Glutamatergic neuron (in vitro differentiated cells): ENCODE results near the gene KRT8. TPM values are rescaled to one million over a fixed set of nuclear protein-coding genes. Genes with fewer than 3 reads are reported as not detected.

Source experiments
- DNase-seq: peaks from one replicate; pipeline ENCODE4 v3.0.0; 2022
- H3K27ac Mint-ChIP-seq: one replicate; pipeline ENCODE4 v1.8.0; 2020; ENCODE audit warnings: mild to moderate bottlenecking, mixed read lengths, inconsistent platforms; ENCODE audit not compliant: unreplicated experiment
- H3K27me3 Mint-ChIP-seq: one replicate; pipeline ENCODE4 v1.8.0; 2020; ENCODE audit warnings: mild to moderate bottlenecking, moderate library complexity, mixed read lengths, inconsistent platforms; ENCODE audit not compliant: unreplicated experiment
- H3K36me3 Mint-ChIP-seq: one replicate; pipeline ENCODE4 v1.8.0; 2020; ENCODE audit warnings: mild to moderate bottlenecking, mixed read lengths, inconsistent platforms; ENCODE audit not compliant: unreplicated experiment
- H3K4me1 Mint-ChIP-seq: one replicate; pipeline ENCODE4 v1.8.0; 2020; ENCODE audit warnings: mild to moderate bottlenecking, low read depth, mixed read lengths, inconsistent platforms; ENCODE audit not compliant: unreplicated experiment
- H3K4me3 Mint-ChIP-seq: one replicate; pipeline ENCODE4 v1.8.0; 2020; ENCODE audit warnings: mild to moderate bottlenecking, mixed read lengths, inconsistent platforms; ENCODE audit not compliant: unreplicated experiment
- H3K9me3 Mint-ChIP-seq: one replicate; pipeline ENCODE4 v1.8.0; 2020; ENCODE audit warnings: mild to moderate bottlenecking, moderate library complexity, mixed read lengths, inconsistent platforms; ENCODE audit not compliant: unreplicated experiment
- CTCF ChIP-seq: fragments of 200-600 bp; sonication (generic); IDR thresholded peaks from one replicate; pipeline ENCODE4 v1.5.0; 2021; ENCODE audit not compliant: partially characterized antibody, unreplicated experiment
- total RNA-seq: library from RNA; stranded (reverse); fragmentation: NEBNext Ultra II Directional; extraction: Animal tissue kit (Norgen Biotek cat#: 25700); gene quantifications from one replicate; pipeline ENCODE4 v1.2.1, GENCODE V29; 2021; ENCODE audit not compliant: unreplicated experiment

Gene KRT8
- total RNA-seq, 1 donor from 2014 or later, result 14.0 TPM

GRCh38 chr12:52950553-52950952 lies 45.7 kb upstream of the KRT8 start:
- Mint-ChIP-seq H3K4me3 (no peak overlapping the region), H3K27me3 (peaks cover 6% of the 10 kb centered on the region), H3K4me1 (no peaks in the 10 kb centered on the region), H3K27ac (no peak overlapping the region), H3K36me3 (no peaks in the 10 kb centered on the region), H3K9me3 (no peaks in the 10 kb centered on the region)
- TF ChIP-seq CTCF, result no peak
- DNase-seq, result no peak

- peaks cover 6% of the 10 kb centered on the region for H3K27me3 Mint-ChIP-seq
Observed at GRCh38 chr12:52949413-52950331, 44.8 kb upstream of the KRT8 start.

GRCh38 chr12:52947738-52948423 lies 43.0 kb upstream of the KRT8 start:
- H3K27ac Mint-ChIP-seq, result no peak overlapping the region
- H3K4me1 Mint-ChIP-seq, result no peaks in the 10 kb centered on the region
- peak overlapping the region; percentile 83 for H3K4me3 Mint-ChIP-seq
- H3K9me3 Mint-ChIP-seq, result no peaks in the 10 kb centered on the region
- no peak for TF ChIP-seq CTCF
- H3K36me3 Mint-ChIP-seq, result no peaks in the 10 kb centered on the region
- no peak for DNase-seq
- peaks cover 6% of the 10 kb centered on the region for H3K27me3 Mint-ChIP-seq

More at GRCh38 chr12:52949413-52950331, 44.8 kb upstream of the KRT8 start:
- no peak for DNase-seq
- Mint-ChIP-seq H3K9me3 (no peaks in the 10 kb centered on the region), H3K4me1 (no peaks in the 10 kb centered on the region), H3K27ac (no peak overlapping the region), H3K4me3 (peak overlapping the region; percentile 55), H3K36me3 (no peaks in the 10 kb centered on the region)
- TF ChIP-seq CTCF, result no peak

GRCh38 chr12:52946797-52947547 lies 42.1 kb upstream of the KRT8 start:
- H3K36me3 Mint-ChIP-seq, result no peaks in the 10 kb centered on the region
- no peak for DNase-seq
- TF ChIP-seq CTCF, result no peak
- H3K4me1 Mint-ChIP-seq, result no peaks in the 10 kb centered on the region
- H3K9me3 Mint-ChIP-seq, result no peaks in the 10 kb centered on the region
- H3K27ac Mint-ChIP-seq, result no peak overlapping the region
- no peak overlapping the region for H3K4me3 Mint-ChIP-seq
- H3K27me3 Mint-ChIP-seq, result peaks cover 6% of the 10 kb centered on the region
